H1 (cell line): ENCODE measurements around the gene RHBDF1. TPM values are rescaled to one million over a fixed set of nuclear protein-coding genes. Genes with fewer than 3 reads are reported as not detected.
"Not testable (repeated sequence)": the region's sequence is repeated elsewhere in the genome, so short reads cannot be mapped to it uniquely, and the experiment has no call there.

Experiments used
- CTCF ChIA-PET: fragments of 300-600 bp; sonication (Branson Sonifier 250); formaldehyde crosslinking; loops from one replicate; lab custom pipeline; 2021; ENCODE audit not compliant: partially characterized antibody; lab: Charles Lee
- POLR2A ChIA-PET: fragments of 300-600 bp; sonication (Branson Sonifier 250); formaldehyde crosslinking; loops from one replicate; lab custom pipeline; 2021; ENCODE audit warnings: inconsistent platforms; ENCODE audit not compliant: partially characterized antibody; lab: Charles Lee
- DNase-seq, 2 experiments: peaks; one replicate each; pipeline versions ENCODE4 v3.0.0 to v3.0.0-alpha.2; 2010 to 2022; ENCODE audit warnings: low spot score in 2 of 2, low read depth in 1 of 2, mixed read lengths in 1 of 2
- FAIRE-seq: peaks from 2 replicates; lab custom pipeline; 2011; peaks lifted over from hg19 to GRCh38; lab: Jason Lieb, UNC
- H2AFZ ChIP-seq: 2 replicates; pipeline ENCODE4 v1.8.1; 2012; ENCODE audit warnings: low read length, inconsistent platforms
- H2AK5ac ChIP-seq: 2 replicates; pipeline ENCODE4 v1.6.1; 2013; ENCODE audit warnings: low read depth, low read length
- H2BK120ac ChIP-seq: replicated peaks from 2 replicates; pipeline ENCODE3; 2013; ENCODE audit warnings: low read depth, low read length, inconsistent platforms
- H2BK12ac ChIP-seq: 2 replicates; pipeline ENCODE4 v1.6.1; 2013; ENCODE audit warnings: low read depth, low read length
- H2BK15ac ChIP-seq: 2 replicates; pipeline ENCODE4 v1.6.1; 2013; ENCODE audit warnings: low read length
- H2BK20ac ChIP-seq: 2 replicates; pipeline ENCODE4 v1.6.1; 2013; ENCODE audit warnings: low read length
- H2BK5ac ChIP-seq: 2 replicates; pipeline ENCODE4 v1.6.1; 2013; ENCODE audit warnings: low read depth, low read length
- H3K14ac ChIP-seq: 2 replicates; pipeline ENCODE4 v1.6.1; 2013; ENCODE audit warnings: inconsistent platforms; ENCODE audit not compliant: insufficient read length
- H3K18ac ChIP-seq: 2 replicates; pipeline ENCODE4 v1.6.1; 2013; ENCODE audit warnings: low read length; ENCODE audit errors: extremely low read depth
- H3K23ac ChIP-seq: 2 replicates; pipeline ENCODE4 v1.6.1; 2013; ENCODE audit warnings: inconsistent platforms; ENCODE audit not compliant: insufficient read length
- H3K23me2 ChIP-seq: 2 replicates; pipeline ENCODE4 v1.6.1; 2013; ENCODE audit warnings: low read depth, low read length
- H3K27ac ChIP-seq: 2 replicates; pipeline ENCODE4 v1.6.1; 2011; ENCODE audit warnings: low read depth, low read length, inconsistent platforms
- H3K27me3 ChIP-seq, 4 experiments: replicated peaks in 1 of 4; 1 replicate in 1 of 4; 2 replicates in 3 of 4; pipeline versions ENCODE4 v1.6.1 to v1.8.1; 2011 to 2013; ENCODE audit warnings: low read length in 3 of 4, mild to moderate bottlenecking in 3 of 4, inconsistent platforms in 2 of 4, mixed read lengths in 2 of 4, moderate library complexity in 1 of 4; ENCODE audit not compliant: control insufficient read depth in 3 of 4, insufficient read depth in 3 of 4; ENCODE audit errors: extremely low read depth in 1 of 4
- H3K36me3 ChIP-seq, 4 experiments: 2 replicates each; pipeline versions ENCODE4 v1.6.1 to v1.8.1; 2011 to 2013; ENCODE audit warnings: mild to moderate bottlenecking in 4 of 4, low read length in 3 of 4, moderate library complexity in 2 of 4, control low read depth in 1 of 4, inconsistent platforms in 1 of 4; ENCODE audit not compliant: insufficient read depth in 4 of 4, control insufficient read depth in 2 of 4
- H3K4ac ChIP-seq: replicated peaks from 2 replicates; pipeline ENCODE3; 2013; ENCODE audit warnings: low read length, low read depth, mixed read lengths, inconsistent platforms; ENCODE audit not compliant: insufficient read length
- H3K4me1 ChIP-seq, 4 experiments: replicated peaks in 1 of 4; 1 replicate in 1 of 4; 2 replicates in 3 of 4; pipeline versions ENCODE4 v1.6.1 to v1.8.1; 2011 to 2013; ENCODE audit warnings: low read length in 3 of 4, inconsistent platforms in 2 of 4, mixed read lengths in 1 of 4; ENCODE audit not compliant: insufficient read depth in 4 of 4, control insufficient read depth in 3 of 4
- H3K4me2 ChIP-seq, 2 experiments: 2 replicates each; pipeline versions ENCODE4 v1.6.1 to v1.8.1; 2011 to 2013; ENCODE audit warnings: low read depth in 2 of 2, low read length in 2 of 2, control low read depth in 1 of 2, inconsistent platforms in 1 of 2, mild to moderate bottlenecking in 1 of 2; ENCODE audit not compliant: insufficient read depth in 1 of 2
- H3K4me3 ChIP-seq, 4 experiments: fragments of 200-600, 300-600 bp in 1 of 4; sonication (generic), shearing (Covaris generic), sonication (Bioruptor Twin) in 1 of 4; 2 replicates each; pipeline versions ENCODE4 v1.5.1 to v1.8.1; 2011 to 2016; ENCODE audit warnings: low read length in 4 of 4, low read depth in 3 of 4, control low read depth in 2 of 4, inconsistent platforms in 2 of 4, mild to moderate bottlenecking in 2 of 4, mixed read lengths in 1 of 4, moderate library complexity in 1 of 4; ENCODE audit not compliant: insufficient read depth in 2 of 4; ENCODE audit errors: extremely low read depth in 1 of 4
- H3K56ac ChIP-seq: replicated peaks from 2 replicates; pipeline ENCODE3; 2013; ENCODE audit warnings: low read depth, mild to moderate bottlenecking, mixed read lengths, low read length, inconsistent platforms; ENCODE audit not compliant: insufficient read length
- H3K79me1 ChIP-seq: 2 replicates; pipeline ENCODE4 v1.6.1; 2013; ENCODE audit warnings: low read depth, low read length, control low read depth
- H3K79me2 ChIP-seq, 2 experiments: 2 replicates each; pipeline versions ENCODE4 v1.6.1 to v1.8.1; 2012 to 2013; ENCODE audit warnings: low read length in 2 of 2, mild to moderate bottlenecking in 2 of 2, inconsistent platforms in 1 of 2; ENCODE audit not compliant: insufficient read depth in 2 of 2, control insufficient read depth in 1 of 2
- H3K9ac ChIP-seq, 4 experiments: replicated peaks in 1 of 4; 1 replicate in 1 of 4; 2 replicates in 3 of 4; pipeline versions ENCODE4 v1.6.1 to v1.8.1; 2011 to 2013; ENCODE audit warnings: low read depth in 3 of 4, low read length in 3 of 4, control low read depth in 2 of 4, mild to moderate bottlenecking in 2 of 4, moderate library complexity in 2 of 4, inconsistent platforms in 1 of 4; ENCODE audit errors: extremely low read depth in 1 of 4
- H3K9me3 ChIP-seq, 2 experiments: 2 replicates each; pipeline versions ENCODE4 v1.6.1 to v1.8.1; 2012 to 2013; ENCODE audit warnings: mild to moderate bottlenecking in 2 of 2, moderate library complexity in 2 of 2, control low read depth in 1 of 2, inconsistent platforms in 1 of 2, low read depth in 1 of 2, low read length in 1 of 2, mixed read lengths in 1 of 2; ENCODE audit not compliant: insufficient read depth in 2 of 2
- H4K20me1 ChIP-seq, 2 experiments: replicated peaks in 1 of 2; 2 replicates each; pipeline versions ENCODE3 to v1.8.1; 2011 to 2013; ENCODE audit warnings: inconsistent platforms in 2 of 2, low read length in 2 of 2, mild to moderate bottlenecking in 1 of 2; ENCODE audit not compliant: insufficient read depth in 2 of 2, control insufficient read depth in 1 of 2
- H4K5ac ChIP-seq: 2 replicates; pipeline ENCODE4 v1.6.1; 2013; ENCODE audit warnings: low read length, low read depth, mixed read lengths, inconsistent platforms; ENCODE audit not compliant: insufficient read length
- H4K8ac ChIP-seq: 2 replicates; pipeline ENCODE4 v1.8.0; 2013; ENCODE audit warnings: mild to moderate bottlenecking, moderate library complexity, low read length, inconsistent platforms; ENCODE audit not compliant: insufficient read depth; ENCODE audit errors: extremely low read depth
- H4K91ac ChIP-seq: replicated peaks from 2 replicates; pipeline ENCODE3; 2013; ENCODE audit warnings: low read length, mixed read lengths, inconsistent platforms; ENCODE audit not compliant: insufficient read length
- WGBS, 2 experiments: shearing (Covaris generic) in 1 of 2; methylation state at CpG; one replicate each; pipeline versions ENCODE4 v1.1.6 to v1.1.7; 2013 to 2015; ENCODE audit warnings: low lambda C conversion rate in 2 of 2, mixed read lengths in 2 of 2, inconsistent platforms in 1 of 2, low coverage in 1 of 2, missing lambda C conversion rate in 1 of 2; ENCODE audit not compliant: insufficient replicate concordance in 2 of 2, insufficient coverage in 1 of 2, insufficient read length in 1 of 2; ENCODE audit errors: extremely low coverage in 1 of 2, missing lambda C conversion rate in 1 of 2; 5-methylcytosine and 5-hydroxymethylcytosine counted together
- polyA plus RNA-seq, 7 experiments: library from polyadenylated mRNA; depleted of rRNA in 3 of 7; stranded (reverse) in 5 of 7; unstranded in 2 of 7; fragments of >200 nt in 5 of 7; fragments of 200-250 nt in 2 of 7; gene quantifications; 1 replicate in 5 of 7; 2 replicates in 1 of 7; 4 replicates in 1 of 7; pipeline versions ENCODE4 v1.2.1 to v1.2.3, GENCODE V29; 2011 to 2013; ENCODE audit warnings: missing spikeins in 2 of 7, mixed read lengths in 2 of 7
- total RNA-seq: library from RNA; stranded (reverse); fragmentation: NEBNext Ultra II Directional; extraction: Animal tissue kit (Norgen Biotek cat#: 25700); gene quantifications from 2 replicates; pipeline ENCODE4 v1.2.1, GENCODE V29; 2021

RHBDF1 gene
- total and polyA plus RNA-seq, 2 of the 8 experiments (the other 6 are each of a cell fraction or from before 2014, with no cell fraction given): 37.4 to 51.6 TPM

DNA sequence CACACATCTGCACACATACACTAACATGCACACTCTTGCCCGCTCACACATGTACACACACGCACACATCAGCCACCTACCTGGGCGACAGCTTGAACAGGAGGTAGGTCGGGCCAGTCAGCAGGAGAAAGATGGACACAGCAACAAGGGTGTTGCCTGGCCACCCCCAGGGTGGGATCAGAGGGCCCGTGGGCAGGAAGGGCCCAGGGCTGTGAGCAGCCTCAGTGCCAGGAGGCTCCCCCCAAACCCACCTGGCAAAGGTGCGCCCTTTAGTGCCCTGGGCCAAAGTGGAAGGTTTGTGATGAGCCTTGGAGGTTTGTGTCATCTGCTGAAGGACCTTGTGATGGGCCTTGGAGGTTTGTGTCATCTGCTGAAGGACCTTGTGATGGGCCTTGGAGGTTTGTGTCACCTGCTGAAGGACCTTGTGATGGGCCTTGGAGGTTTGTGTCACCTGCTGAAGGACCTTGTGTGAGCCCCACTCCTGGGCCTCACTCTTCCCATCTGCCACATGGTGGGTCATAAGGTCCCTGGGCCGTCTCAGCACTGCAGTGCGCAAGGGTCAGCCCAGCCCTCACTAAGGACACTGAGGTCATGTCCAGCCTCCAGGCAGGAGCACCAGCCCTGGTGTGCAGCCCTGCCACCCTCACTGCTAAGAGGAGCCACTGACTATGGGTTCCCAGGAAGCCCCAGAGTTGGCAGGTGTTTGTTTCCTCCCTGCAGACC is 39.1 kb downstream of the RHBDF1 start:
- H2AFZ ChIP-seq, H2AK5ac ChIP-seq, H4K8ac ChIP-seq, H3K79me1 ChIP-seq, H3K56ac ChIP-seq, CTCF ChIA-PET, H4K20me1 ChIP-seq, H3K4me3 ChIP-seq, FAIRE-seq, H3K36me3 ChIP-seq, H3K4ac ChIP-seq, H3K4me2 ChIP-seq, DNase-seq, H3K14ac ChIP-seq, H4K5ac ChIP-seq, H2BK12ac ChIP-seq, H3K27ac ChIP-seq, H2BK5ac ChIP-seq, H3K23ac ChIP-seq, H3K23me2 ChIP-seq, H3K9ac ChIP-seq, H3K79me2 ChIP-seq, H3K27me3 ChIP-seq, H2BK120ac ChIP-seq, H3K18ac ChIP-seq, H2BK20ac ChIP-seq, H3K9me3 ChIP-seq, H3K4me1 ChIP-seq, H2BK15ac ChIP-seq, H4K91ac ChIP-seq: not testable (repeated sequence)
- POLR2A ChIA-PET: interaction anchor here (1.1 kb wide), 1 partner anchor 20 kb away, joined by 4 read pairs; the partner anchor contains the start of gene POLR3K
- 86% methylated on average over 4 of the region's 8 CpGs; no CpG with 5 or more reads in 1 of the 2 experiments for WGBS, 2 experiments

DNA sequence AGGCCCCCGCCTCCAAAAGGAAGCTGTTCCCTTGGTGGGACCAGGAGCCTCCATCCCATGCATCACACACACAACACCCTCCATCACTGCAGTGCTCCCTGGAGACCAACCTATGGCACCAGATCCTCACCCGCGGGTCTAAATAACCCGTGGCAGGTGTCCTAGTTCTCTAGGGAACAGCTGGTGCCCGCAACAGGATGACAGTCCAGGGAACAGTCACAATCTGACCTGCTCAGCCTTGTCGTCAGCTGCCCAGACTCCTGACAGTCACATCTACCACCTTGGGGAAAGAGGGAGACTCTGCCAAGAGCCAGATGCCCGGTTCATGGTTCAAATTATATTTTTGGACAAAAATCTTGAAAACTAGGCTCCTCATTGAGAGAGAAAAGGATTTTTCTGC is 41.8 kb downstream of the RHBDF1 start:
- H3K23ac ChIP-seq, H3K9me3 ChIP-seq, H3K4me3 ChIP-seq, H3K4ac ChIP-seq, H2BK15ac ChIP-seq, H4K8ac ChIP-seq, H3K56ac ChIP-seq, H2BK20ac ChIP-seq, H3K79me2 ChIP-seq, FAIRE-seq, H3K4me1 ChIP-seq, H3K27me3 ChIP-seq, H3K36me3 ChIP-seq, H3K23me2 ChIP-seq, H3K79me1 ChIP-seq, H4K5ac ChIP-seq, H2AK5ac ChIP-seq, H2BK120ac ChIP-seq, H4K91ac ChIP-seq, H3K4me2 ChIP-seq, H3K9ac ChIP-seq, H3K27ac ChIP-seq, H4K20me1 ChIP-seq, H3K14ac ChIP-seq, H3K18ac ChIP-seq, H2BK12ac ChIP-seq, H2AFZ ChIP-seq, H2BK5ac ChIP-seq, CTCF ChIA-PET, DNase-seq, POLR2A ChIA-PET: not testable (repeated sequence)
- WGBS, 2 experiments: no CpG with 5 or more reads among the region's 7 CpGs
